ENCODE results near the gene CLTB. TPM values are rescaled to one million over a fixed set of nuclear protein-coding genes. Genes with fewer than 3 reads are reported as not detected.

The CLTB gene
- total and polyA plus RNA-seq, 10 donors: 51.9 to 98.4 (median 63.9) TPM

GRCh38 chr5:176368726-176369125 is 47.6 kb downstream of the CLTB start:
- WGBS, 5 donors: 93 to 98% (median 94%) methylated on average over 8 to 13 of the region's 13 CpGs
- H3K27me3 ChIP-seq (replicated peaks in 1 of 7): peaks cover 0 to 18% (median 0%) of the 10 kb centered on the region in 7 donors
- TF ChIP-seq POLR2AphosphoS5 (IDR thresholded peaks at IDR 0.05) (no peak), POLR2A (IDR thresholded peaks at IDR 0.05) (no peak), CTCF (IDR thresholded peaks at IDR 0.05 in 8 of 11, conservative IDR thresholded peaks at IDR 0.05 in 3 of 11) (no peak)
- no peaks in the 10 kb centered on the region for H3K9me3 ChIP-seq
- no peak overlapping the region for H3K27ac ChIP-seq
- intact Hi-C loops (cut with DNase I; ENCODE audit: low total_unique reads): no loop called here
- H3K36me3 ChIP-seq: peaks cover 0 to 42% (median 0%) of the 10 kb centered on the region in 6 donors
- H3K4me3 ChIP-seq: no peak overlapping the region
- no peak for DNase-seq
- H3K4me1 ChIP-seq: peaks cover 2 to 40% (median 19%) of the 10 kb centered on the region in 6 donors

- peak; percentile 81 for DNase-seq
- Histone ChIP-seq H3K4me1 (peaks cover 10 to 41% (median 26%) of the 10 kb centered on the region in 6 donors), H3K27ac (peak overlapping the region in 3 of 8 donors; percentile 64 to 77 (median 76)), H3K9me3 (no peaks in the 10 kb centered on the region), H3K4me3 (peak overlapping the region; percentile 65 to 96 (median 80)), H3K27me3 (replicated peaks in 1 of 7) (peaks cover 0 to 18% (median 0%) of the 10 kb centered on the region in 7 donors), H3K36me3 (peaks cover 0 to 33% (median 0%) of the 10 kb centered on the region in 6 donors)
- intact Hi-C loops (cut with DNase I; ENCODE audit: low total_unique reads): no loop called here
- no peak for TF ChIP-seq CTCF (IDR thresholded peaks at IDR 0.05 in 8 of 11, conservative IDR thresholded peaks at IDR 0.05 in 3 of 11)
- no peak for TF ChIP-seq POLR2A (IDR thresholded peaks at IDR 0.05)
- TF ChIP-seq POLR2AphosphoS5 (IDR thresholded peaks at IDR 0.05): no peak
- 69 to 75% (median 74%) methylated on average over 38 of the region's 38 CpGs for WGBS, 5 donors
Observed at GRCh38 chr5:176366232-176366894, 50.0 kb downstream of the CLTB start.

GRCh38 chr5:176365351-176366231 is 50.7 kb downstream of the CLTB start, which contains the start of gene ARL10:
Gene ARL10 (plus strand): TSS chr5:176365487. CDS start chr5:176365564, 77 bp downstream.
- DNase-seq: peak; percentile 89
- H3K9me3 ChIP-seq: no peaks in the 10 kb centered on the region
- intact Hi-C loops (cut with DNase I; ENCODE audit: low total_unique reads): no loop called here
- peaks cover 0 to 18% (median 0%) of the 10 kb centered on the region in 7 donors for H3K27me3 ChIP-seq (replicated peaks in 1 of 7)
- H3K36me3 ChIP-seq: peaks cover 0 to 27% (median 0%) of the 10 kb centered on the region in 6 donors
- peak in 2 of 3 donors; percentile 64 to 67 for TF ChIP-seq POLR2AphosphoS5 (IDR thresholded peaks at IDR 0.05)
- no peak for TF ChIP-seq POLR2A (IDR thresholded peaks at IDR 0.05)
- peak within 1 kb of the TSS; percentile 65 to 96 (median 80) for H3K4me3 ChIP-seq
- H3K4me1 ChIP-seq: peaks cover 10 to 47% (median 32%) of the 10 kb centered on the region in 6 donors
- 0 to 2% (median 1%) methylated on average over 32 to 108 of the region's 108 CpGs for WGBS, 5 donors
- peak within 1 kb of the TSS; percentile 42 to 77 (median 62) for H3K27ac ChIP-seq

GRCh38 chr5:176364765-176365350 is 51.5 kb downstream of the CLTB start:
- H3K27me3 ChIP-seq (replicated peaks in 1 of 7): peaks cover 0 to 18% (median 0%) of the 10 kb centered on the region in 7 donors
- TF ChIP-seq POLR2AphosphoS5 (IDR thresholded peaks at IDR 0.05): peak in 1 of 3 donors; percentile 68
- no peak for TF ChIP-seq POLR2A (IDR thresholded peaks at IDR 0.05)
- TF ChIP-seq CTCF (IDR thresholded peaks at IDR 0.05 in 8 of 11, conservative IDR thresholded peaks at IDR 0.05 in 3 of 11): no peak
- intact Hi-C loops (cut with DNase I; ENCODE audit: low total_unique reads): no loop called here
- no peak for DNase-seq
- 23 to 31% (median 26%) methylated on average over 21 to 28 of the region's 28 CpGs for WGBS, 5 donors
- H3K4me1 ChIP-seq: peaks cover 18 to 55% (median 39%) of the 10 kb centered on the region in 6 donors
- peaks cover 0 to 20% (median 0%) of the 10 kb centered on the region in 6 donors for H3K36me3 ChIP-seq
- H3K9me3 ChIP-seq: no peaks in the 10 kb centered on the region
- H3K27ac ChIP-seq: peak overlapping the region; percentile 42 to 77 (median 62)
- H3K4me3 ChIP-seq: peak overlapping the region; percentile 65 to 96 (median 80)
